Fibroblast of skin of left biceps (primary cell): ENCODE data around the gene NEGR1.

Experiments
- DNase-seq, 2 experiments: peaks; one replicate each; pipeline ENCODE4 v3.0.0-alpha.2; 2013; ENCODE audit warnings: low read depth in 2 of 2

Gene NEGR1

GRCh38 chr1:71364236-71364635 is 918.1 kb downstream of the NEGR1 start:
- peak in 1 of 2 experiments; percentile 2 for DNase-seq

GRCh38 chr1:71362691-71363090 is 919.6 kb downstream of the NEGR1 start:
- no peak for DNase-seq

DNA sequence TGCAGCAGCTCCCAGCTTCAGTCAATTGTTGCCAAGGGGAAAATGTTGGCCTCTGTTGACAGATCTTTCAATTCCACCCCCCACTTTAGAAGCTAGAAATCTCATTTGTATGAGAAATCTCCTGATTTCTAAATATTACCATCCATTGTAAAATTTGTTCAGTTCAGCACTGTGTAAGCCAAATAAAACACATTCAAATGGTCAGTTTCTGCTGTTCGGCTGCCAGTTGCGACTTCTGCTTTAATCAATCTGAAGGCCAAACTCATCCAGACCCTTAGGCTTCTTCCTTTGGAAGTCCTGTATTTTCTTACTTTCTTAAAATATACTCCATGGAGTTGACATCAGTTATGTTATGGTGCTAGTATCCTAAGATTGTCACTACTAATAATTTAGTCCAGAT is 920.3 kb downstream of the NEGR1 start:
- DNase-seq: no peak

GRCh38 chr1:71357708-71358107 is 924.6 kb downstream of the NEGR1 start:
- DNase-seq: no peak

- peak; percentile 69 to 71 for DNase-seq
These were observed 930.9 kb downstream of the NEGR1 start for GRCh38 chr1:71351438-71351837.

- peak in 1 of 2 experiments; percentile 33 for DNase-seq
These were observed 931.5 kb downstream of the NEGR1 start for GRCh38 chr1:71350805-71351204.

DNA sequence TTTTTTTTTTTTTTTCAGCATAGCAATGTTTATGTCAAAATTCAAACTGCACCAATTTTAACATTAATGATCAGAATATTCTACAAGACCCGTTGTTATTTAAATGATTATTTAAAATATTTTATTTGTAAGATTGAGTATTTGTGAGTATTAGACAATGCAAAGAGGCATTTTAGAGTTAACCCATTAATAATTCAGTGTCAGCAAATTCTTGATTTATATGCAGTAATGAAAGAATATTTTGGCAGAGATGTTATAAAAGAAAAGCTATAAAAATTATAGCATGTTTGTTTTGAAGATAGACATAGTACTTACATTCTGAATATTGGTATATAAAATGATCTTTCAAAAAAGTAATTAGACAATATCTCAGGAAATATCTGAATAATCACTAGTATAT is 932.0 kb downstream of the NEGR1 start:
- no peak for DNase-seq
